ENCODE data around the gene SPAG5.
"Not testable (repeated sequence)": the region's sequence is repeated elsewhere in the genome, so short reads cannot be mapped to it uniquely, and the experiment has no call there.

Gene SPAG5

GRCh38 chr17:28612531-28612930, 13.7 kb upstream of the SPAG5 start:
- DNase-seq, result no peak

GRCh38 chr17:28610376-28610775, 11.6 kb upstream of the SPAG5 start:
- DNase-seq, result no peak

GRCh38 chr17:28604031-28604430, 5.2 kb upstream of the SPAG5 start:
- DNase-seq, result not testable (repeated sequence)

- peak; percentile 41 for DNase-seq
Measured at GRCh38 chr17:28599311-28600184, 723 bp upstream of the SPAG5 start.

GRCh38 chr17:28598389-28598788, 436 bp downstream of the SPAG5 start:
- no peak for DNase-seq

- DNase-seq, result no peak
Measured at GRCh38 chr17:28597606-28598383, 1.0 kb downstream of the SPAG5 start.

- DNase-seq, result no peak
Measured at GRCh38 chr17:28592260-28592659, 6.6 kb downstream of the SPAG5 start.

- no peak for DNase-seq
Measured at GRCh38 chr17:28585851-28586250, 13.0 kb downstream of the SPAG5 start.

GRCh38 chr17:28584434-28584833, 14.4 kb downstream of the SPAG5 start:
- DNase-seq, result no peak

- no peak for DNase-seq
Measured at GRCh38 chr17:28582513-28582912, 16.3 kb downstream of the SPAG5 start.

- DNase-seq, result no peak
Measured at GRCh38 chr17:28580959-28581358, 17.9 kb downstream of the SPAG5 start.

- no peak for DNase-seq
Measured at GRCh38 chr17:28579526-28579925, 19.3 kb downstream of the SPAG5 start.

- DNase-seq, result no peak
Measured at GRCh38 chr17:28578246-28579195, 20.3 kb downstream of the SPAG5 start.

GRCh38 chr17:28577466-28577824, 21.4 kb downstream of the SPAG5 start:
- DNase-seq, result no peak

- peak; percentile 74 for DNase-seq
Measured at GRCh38 chr17:28576758-28577465, 21.9 kb downstream of the SPAG5 start, which contains the start of gene ALDOC. TSS of gene ALDOC (minus strand) at chr17:28576895. CDS start at chr17:28575532, 1,363 bp downstream.

- DNase-seq, result not testable (repeated sequence)
Measured at GRCh38 chr17:28576016-28576415, 22.8 kb downstream of the SPAG5 start.

GRCh38 chr17:28575126-28575795, 23.6 kb downstream of the SPAG5 start:
- DNase-seq, result no peak

GRCh38 chr17:28574526-28574925, 24.3 kb downstream of the SPAG5 start:
- DNase-seq, result no peak

GRCh38 chr17:28573966-28574480, 24.8 kb downstream of the SPAG5 start:
- DNase-seq, result no peak

- no peak for DNase-seq
Measured at GRCh38 chr17:28573521-28573920, 25.3 kb downstream of the SPAG5 start.

GRCh38 chr17:28573040-28573380, 25.8 kb downstream of the SPAG5 start:
- DNase-seq, result no peak

All from GDM1 (cell line).